Measurements from ENCODE around the gene RAET1G.

The RAET1G gene

GRCh38 chr6:149867876-149868640 is 54.9 kb downstream of the RAET1G start:
- DNase-seq (ENCODE audit: low spot score): peak; percentile 60
